ENCODE results near the gene SPTBN5.

The SPTBN5 gene

DNA sequence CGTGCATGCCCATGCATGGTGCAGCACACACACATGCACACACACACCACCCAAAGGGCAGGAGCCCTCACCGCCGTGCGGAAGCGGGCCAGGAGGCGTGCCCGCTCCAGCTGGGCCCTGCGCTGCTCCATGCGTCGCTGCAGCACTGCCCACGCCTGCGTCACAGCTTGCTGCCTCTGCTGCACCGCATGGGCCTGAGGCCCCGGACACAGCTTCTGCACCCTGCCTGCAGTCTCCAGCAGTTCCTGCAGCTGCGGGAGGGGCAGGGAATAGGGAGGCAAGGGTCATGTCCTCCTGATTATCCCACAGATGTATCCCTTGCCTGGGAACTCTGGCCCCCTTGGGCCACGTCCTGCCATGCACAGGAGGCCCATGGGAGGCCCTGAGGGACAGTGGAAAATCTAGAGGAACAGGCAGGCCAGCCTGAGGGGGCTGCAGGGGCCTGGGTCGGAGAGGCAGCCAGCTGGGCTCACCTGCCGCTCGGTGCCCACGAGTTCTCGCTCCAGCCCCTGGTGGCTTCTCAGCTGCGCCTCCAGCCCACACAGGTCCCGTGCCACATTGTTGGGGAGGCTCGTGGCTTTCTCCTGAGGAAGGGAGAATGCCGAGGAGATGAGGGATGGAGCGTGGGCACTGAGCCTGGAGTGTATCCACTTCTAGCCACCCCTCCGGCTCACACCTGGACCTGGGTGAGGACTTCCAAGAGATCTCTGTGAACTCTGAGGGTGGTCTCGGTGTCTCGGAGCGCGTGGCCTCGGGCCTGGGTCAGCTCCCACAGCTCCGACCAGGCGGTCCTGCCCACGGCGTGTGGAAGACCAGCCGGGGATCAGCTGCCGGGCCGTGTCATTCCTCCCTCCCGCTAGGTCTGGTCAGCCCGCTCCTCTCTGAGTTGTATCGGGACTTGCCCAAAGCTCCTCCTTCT lies 23.8 kb downstream of the SPTBN5 start:
- in situ Hi-C loops (cut with HindIII; ENCODE audit: low sequenced_read_pairs): no loop called here

DNA sequence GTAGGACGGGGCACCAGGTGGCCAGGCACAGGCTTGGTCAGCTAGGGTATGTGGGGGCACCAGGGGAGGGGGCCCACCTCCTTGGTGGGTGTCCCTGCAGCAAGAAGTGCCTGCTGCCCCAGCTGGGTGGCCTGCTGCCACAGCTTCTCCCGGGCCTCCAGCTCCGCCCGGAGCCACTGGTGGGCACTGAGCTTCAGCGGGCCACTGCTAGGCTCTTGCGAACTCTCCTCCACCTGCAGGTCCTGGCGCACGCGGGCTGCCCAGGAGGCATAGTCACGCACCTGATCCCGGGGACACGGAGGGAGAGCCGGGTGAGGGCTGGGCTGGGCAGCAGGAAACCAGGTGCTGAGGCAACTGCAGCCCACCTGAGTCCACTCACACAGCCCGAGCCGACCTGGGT lies 25.5 kb downstream of the SPTBN5 start:
- in situ Hi-C loops (cut with HindIII; ENCODE audit: low sequenced_read_pairs): no loop called here

- in situ Hi-C loops (cut with HindIII; ENCODE audit: low sequenced_read_pairs): no loop called here
These were observed 26.8 kb downstream of the SPTBN5 start for GRCh38 chr15:41866872-41867579.

- in situ Hi-C loops (cut with HindIII; ENCODE audit: low sequenced_read_pairs): no loop called here
These were observed 27.6 kb downstream of the SPTBN5 start for GRCh38 chr15:41866263-41866703.

DNA sequence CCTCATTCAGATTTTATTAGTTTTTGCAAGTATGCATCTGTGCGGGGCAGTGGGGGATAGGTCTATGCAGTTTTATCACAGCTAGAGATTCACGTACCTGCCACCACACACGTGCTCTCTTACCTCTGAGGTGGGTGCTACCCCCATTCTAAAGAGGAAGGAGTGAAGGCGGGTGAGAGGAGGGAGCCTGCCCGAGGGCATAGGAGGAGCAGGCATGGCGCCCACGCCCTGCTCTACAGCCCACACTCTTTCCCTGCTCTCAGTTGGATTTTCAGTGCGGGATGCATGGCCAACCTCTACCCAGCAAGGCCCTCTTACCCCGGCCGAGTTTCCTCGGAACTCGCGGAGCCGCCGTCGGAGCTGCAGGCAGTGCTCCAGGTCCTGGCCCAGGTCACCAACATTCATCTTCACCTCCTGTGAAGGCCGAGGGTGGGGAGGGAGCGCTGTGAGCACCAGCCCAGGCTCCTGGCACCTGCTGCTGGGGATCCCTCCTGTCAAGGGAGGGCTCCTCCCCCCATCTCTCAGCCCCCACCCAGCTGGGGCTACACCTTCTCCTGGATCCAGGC lies 28.3 kb downstream of the SPTBN5 start:
- in situ Hi-C loops (cut with HindIII; ENCODE audit: low sequenced_read_pairs): no loop called here

DNA sequence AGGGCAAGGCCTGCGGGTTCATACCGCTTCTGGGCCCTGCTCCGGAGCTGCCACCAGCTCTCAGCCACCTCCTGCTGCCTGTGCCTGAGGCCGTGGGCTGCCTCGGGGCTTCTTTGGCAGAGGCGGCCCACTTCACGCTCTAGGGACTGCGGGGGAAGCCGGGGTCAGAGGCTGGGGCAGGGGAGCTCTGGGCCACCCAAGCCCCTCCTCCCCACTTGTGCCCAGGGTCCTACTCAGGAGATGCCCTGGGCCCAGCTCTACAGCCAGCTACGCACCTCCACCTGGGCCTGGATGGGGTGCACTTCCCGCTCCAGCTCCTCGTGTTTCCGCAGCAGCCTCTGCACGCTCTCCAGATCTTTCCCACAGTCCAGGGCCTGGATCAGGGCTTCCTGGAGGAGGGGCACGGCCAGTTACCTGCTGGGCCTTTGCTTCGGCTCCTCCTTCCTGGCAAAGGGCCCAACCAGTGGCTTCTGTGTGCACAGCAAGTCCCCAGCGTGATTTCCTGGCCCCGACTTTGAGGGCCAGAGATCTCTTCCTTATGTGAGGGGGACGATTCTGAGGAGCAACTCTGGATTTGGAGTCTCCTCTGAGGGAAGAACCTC lies 31.2 kb downstream of the SPTBN5 start:
- in situ Hi-C loops (cut with HindIII; ENCODE audit: low sequenced_read_pairs): no loop called here

GRCh38 chr15:41861736-41862356 lies 32.0 kb downstream of the SPTBN5 start:
- in situ Hi-C loops (cut with HindIII; ENCODE audit: low sequenced_read_pairs): no loop called here

DNA sequence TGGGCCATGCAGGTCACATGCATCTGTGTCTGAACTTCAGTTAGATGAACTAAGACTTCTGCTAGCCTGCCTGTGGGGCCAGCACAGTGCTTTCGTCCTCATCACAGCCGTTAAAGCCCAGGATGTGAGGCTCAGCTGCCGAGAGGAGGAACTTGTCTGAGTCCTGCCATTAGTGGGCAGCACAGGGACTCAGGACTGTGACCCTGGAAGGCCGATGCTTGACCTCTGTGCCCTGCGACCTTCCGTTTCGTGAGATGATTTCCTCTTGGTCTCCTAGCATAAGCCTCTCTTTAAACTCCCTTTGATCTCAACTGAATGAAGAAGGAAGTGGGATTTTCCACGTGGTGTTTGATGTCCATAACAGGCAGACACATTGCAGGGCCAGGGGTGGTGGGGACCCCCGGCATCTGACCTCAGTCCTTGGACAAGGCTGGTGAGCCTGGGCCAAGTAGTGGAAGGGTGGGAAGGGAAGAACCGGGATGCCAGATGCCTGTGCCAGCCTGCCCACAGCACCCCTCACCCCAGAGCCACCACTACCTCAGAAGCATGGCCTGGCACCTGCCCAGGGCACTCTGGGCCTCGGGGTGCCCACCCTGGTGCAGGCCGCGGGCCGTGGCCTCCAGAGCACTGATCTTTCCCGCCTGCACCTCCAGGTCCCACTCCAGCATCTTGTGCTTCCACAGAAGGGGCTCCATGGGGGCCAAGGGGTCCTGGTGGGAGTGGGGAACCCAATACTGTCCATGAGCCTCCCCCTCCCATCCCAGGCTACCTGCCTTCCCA lies 33.6 kb downstream of the SPTBN5 start:
- in situ Hi-C loops (cut with HindIII; ENCODE audit: low sequenced_read_pairs): no loop called here

DNA sequence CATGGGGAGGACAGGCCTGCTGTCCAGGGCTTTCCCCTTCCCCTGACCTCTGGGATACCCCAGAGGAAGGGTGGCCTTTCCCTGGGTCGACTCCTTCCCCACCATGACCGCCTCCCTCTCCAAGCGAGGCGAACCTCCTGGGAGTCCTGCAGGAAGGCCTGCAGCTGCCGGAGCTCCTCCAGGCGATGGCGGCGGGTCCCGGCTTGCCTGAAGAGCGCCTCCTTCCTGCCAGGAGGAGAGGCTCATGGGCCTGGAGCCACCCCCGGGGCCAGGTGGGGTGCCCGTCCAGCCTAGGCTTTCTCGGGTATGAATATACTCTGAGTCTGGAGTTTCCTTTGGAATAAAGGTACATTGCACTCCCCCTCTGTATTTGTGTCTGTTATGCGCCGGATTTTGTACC lies 35.1 kb downstream of the SPTBN5 start:
- in situ Hi-C loops (cut with HindIII; ENCODE audit: low sequenced_read_pairs): no loop called here

DNA sequence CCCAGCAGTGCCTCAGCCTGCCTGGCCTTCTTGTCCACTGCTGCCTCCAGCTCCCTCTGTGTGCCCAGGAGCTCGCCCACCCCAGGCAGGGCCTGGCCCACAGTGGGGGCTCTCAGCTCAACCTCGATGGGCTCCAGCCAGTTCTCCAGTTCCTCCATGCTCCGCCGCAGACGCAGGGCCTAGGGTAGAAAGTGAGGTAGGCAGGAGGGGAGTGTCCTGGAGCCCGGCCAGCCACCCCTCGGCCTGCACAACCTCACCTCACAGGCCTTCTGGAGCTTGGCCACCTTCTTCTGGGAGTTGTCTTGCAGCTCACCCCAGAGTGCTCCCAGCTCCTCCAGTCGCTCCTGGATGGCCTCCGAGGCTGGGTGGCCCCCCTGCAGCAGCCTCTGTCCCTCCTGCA lies 36.5 kb downstream of the SPTBN5 start:
- in situ Hi-C loops (cut with HindIII; ENCODE audit: low sequenced_read_pairs): no loop called here

- in situ Hi-C loops (cut with HindIII; ENCODE audit: low sequenced_read_pairs): no loop called here
These were observed 37.1 kb downstream of the SPTBN5 start for GRCh38 chr15:41856716-41857115.

- in situ Hi-C loops (cut with HindIII; ENCODE audit: low sequenced_read_pairs): no loop called here
These were observed 37.6 kb downstream of the SPTBN5 start for GRCh38 chr15:41856262-41856661.

DNA sequence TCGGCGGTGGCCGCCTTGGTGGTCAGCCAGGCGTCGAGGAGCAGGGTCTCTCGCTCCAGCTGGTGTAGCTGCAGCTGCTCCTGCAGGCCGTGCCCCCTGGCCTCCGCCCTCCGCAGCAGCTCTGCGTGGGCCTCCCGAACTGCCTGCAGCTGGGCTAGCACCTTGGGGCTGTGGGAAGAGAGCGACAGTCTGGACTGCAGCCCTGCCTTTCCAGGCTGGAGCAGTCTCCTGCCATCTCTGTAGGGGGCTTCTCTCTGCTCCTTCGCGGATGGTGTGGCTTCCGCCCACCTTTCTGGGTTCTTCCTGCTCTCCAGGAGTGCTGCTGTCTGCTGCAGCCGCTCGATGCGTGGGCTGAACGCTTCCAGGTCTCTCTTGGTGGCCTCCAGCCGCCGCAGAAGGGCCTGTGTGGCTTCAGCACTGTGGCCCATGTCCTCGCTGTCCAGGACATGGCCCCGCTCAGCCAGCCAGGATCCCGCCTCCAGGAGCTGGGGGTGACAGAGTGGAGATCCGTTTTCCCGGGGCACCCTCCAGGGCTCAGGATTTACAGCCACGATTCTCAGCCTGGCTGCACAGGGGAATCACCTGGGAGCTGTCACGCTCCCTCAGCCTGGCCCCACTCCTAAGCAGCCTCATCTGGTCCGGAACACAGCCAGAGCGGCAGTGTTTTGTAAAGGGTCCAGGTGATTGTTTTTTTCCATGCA lies 38.4 kb downstream of the SPTBN5 start:
- in situ Hi-C loops (cut with HindIII; ENCODE audit: low sequenced_read_pairs): no loop called here

GRCh38 chr15:41854443-41854842 lies 39.4 kb downstream of the SPTBN5 start:
- in situ Hi-C loops (cut with HindIII; ENCODE audit: low sequenced_read_pairs): no loop called here

DNA sequence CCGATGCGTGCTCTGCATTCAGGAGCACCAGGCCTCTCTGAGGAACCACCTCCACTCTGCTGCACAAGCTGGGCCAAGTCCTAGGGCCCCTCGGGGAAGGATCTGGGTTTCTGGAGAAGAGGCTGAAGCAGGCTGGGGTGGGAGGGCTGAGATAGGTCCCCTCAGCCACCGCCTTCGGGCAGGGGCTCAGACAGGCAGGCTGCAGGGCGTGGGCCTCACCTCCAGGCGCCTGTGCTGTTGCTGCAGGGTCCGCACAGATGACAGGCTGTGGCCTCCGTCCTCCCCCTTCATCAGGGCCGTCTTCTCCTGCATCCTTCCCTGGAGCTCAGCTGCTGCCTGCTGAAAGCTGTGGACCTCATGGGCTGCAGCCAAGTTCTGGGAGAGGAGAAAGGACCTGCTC lies 40.0 kb downstream of the SPTBN5 start:
- in situ Hi-C loops (cut with HindIII; ENCODE audit: low sequenced_read_pairs): no loop called here

DNA sequence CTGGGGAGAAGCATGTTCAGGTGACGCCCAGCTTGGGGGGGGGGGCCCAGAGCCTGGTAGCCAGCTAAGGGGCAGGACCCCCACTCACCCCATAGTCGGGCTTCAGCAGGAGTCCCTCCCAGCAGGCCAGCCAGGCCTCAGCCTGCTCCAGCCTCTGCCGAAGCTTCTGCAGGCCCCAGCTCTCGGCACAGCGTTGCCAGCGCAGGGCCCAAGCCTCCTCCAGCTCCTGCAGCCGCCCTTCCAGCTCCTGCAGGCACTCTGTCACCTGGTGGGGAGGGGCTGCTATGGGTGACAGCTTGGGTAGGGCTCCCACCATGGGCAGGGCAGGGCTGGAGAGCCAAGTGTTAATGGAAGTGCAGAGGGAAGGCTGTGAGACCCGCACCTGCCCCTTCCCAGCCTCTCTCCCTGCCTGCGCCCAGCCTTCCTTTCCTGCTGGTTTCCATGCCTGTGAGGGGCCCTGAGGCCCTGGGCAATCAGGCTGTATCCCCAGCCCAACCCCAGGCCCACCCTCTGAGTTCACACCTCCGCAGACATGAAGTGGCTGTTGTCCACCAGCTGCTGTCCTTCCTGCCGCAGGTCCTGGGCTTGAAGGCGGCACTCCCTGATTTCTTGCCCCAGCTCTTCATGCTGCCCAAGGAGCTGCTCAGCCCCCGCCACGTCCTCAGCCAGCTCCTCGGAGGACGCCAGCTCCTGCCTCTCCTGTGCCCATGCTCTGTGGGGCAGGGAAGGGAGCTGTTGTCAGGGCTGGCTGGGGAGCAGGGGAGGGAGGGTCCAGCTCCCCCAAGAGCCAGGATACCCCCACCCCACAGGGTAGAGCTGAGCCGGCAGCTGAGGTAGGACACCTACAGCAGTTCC lies 40.9 kb downstream of the SPTBN5 start:
- in situ Hi-C loops (cut with HindIII; ENCODE audit: low sequenced_read_pairs): no loop called here

DNA sequence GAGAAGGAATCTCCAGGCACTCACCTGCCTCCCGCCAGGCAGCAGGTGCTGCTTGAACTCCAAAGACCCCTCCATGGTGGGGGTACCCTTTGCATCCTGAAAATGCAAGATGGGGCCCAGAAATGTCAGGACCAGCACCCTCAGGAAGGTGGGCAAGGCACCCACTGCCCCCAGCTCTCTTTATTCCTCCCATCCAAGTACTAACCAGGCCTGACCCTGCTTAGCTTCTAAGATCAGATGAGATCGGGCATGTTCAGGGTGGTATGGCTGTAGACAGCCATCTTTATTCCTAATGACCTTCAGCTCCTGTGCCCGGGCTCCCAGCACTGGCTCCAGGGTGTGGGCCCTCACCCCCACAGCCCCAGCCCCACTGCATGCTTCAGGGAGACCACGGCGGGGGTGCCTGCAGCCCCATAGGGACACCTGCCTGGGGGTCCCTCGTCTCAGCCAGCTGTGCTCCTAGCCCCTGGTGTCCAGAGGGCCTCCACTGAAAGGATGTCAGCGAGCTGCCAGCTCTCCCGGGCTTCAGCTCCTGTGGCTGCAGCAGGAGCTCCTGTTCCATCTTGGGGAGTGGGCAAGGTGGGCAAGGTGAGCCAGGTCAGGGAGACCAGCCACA lies 42.0 kb downstream of the SPTBN5 start:
- in situ Hi-C loops (cut with HindIII; ENCODE audit: low sequenced_read_pairs): no loop called here

- in situ Hi-C loops (cut with HindIII; ENCODE audit: low sequenced_read_pairs): no loop called here
These were observed 42.7 kb downstream of the SPTBN5 start for GRCh38 chr15:41851167-41851523.

All from DLD1 (cell line).